Natural killer cell treated with Interleukin-12 subunit alpha and Interleukin-12 subunit beta and Interleukin-15 and Interleukin-18, amount 100 ng/mL, for 72 hours (primary cell): Measurements from ENCODE around the gene DNAH8. TPM values are rescaled to one million over a fixed set of nuclear protein-coding genes. Genes with fewer than 3 reads are reported as not detected.
"Not testable (repeated sequence)": the region's sequence is repeated elsewhere in the genome, so short reads cannot be mapped to it uniquely, and the experiment has no call there.

Experiments used
- ATAC-seq, 2 donors: fragments of 150-1000 bp; cut with Tn5 transposase in 1 of 2; sonication (Bioruptor Pico), chemical (Tn5 transposase) in 1 of 2; 2 replicates each; pipeline ENCODE4 v1.10.0; 2021
- DNase-seq: peaks from one replicate; pipeline ENCODE4 v3.0.0; 2022; ENCODE audit warnings: low spot score
- H3K27ac Mint-ChIP-seq, 2 donors: 1 replicate in 1 of 2; 2 replicates in 1 of 2; pipeline ENCODE4 v1.8.0; 2022; ENCODE audit warnings: mixed read lengths in 2 of 2, mild to moderate bottlenecking in 1 of 2, moderate library complexity in 1 of 2
- H3K27me3 Mint-ChIP-seq, 2 donors: 1 replicate in 1 of 2; 2 replicates in 1 of 2; pipeline ENCODE4 v1.8.0; 2022; ENCODE audit warnings: mixed read lengths in 2 of 2
- H3K36me3 Mint-ChIP-seq: one replicate; pipeline ENCODE4 v1.8.0; 2022; ENCODE audit warnings: mixed read lengths
- H3K4me1 Mint-ChIP-seq, 2 donors: 1 replicate in 1 of 2; 2 replicates in 1 of 2; pipeline ENCODE4 v1.8.0; 2022; ENCODE audit warnings: low read depth in 2 of 2, mixed read lengths in 2 of 2, mild to moderate bottlenecking in 1 of 2
- H3K4me3 Mint-ChIP-seq: one replicate; pipeline ENCODE4 v1.8.0; 2022; ENCODE audit warnings: mixed read lengths
- H3K9me3 Mint-ChIP-seq: 2 replicates; pipeline ENCODE4 v1.8.0; 2022; ENCODE audit warnings: mixed read lengths
- total RNA-seq, 2 donors: library from RNA; stranded (reverse); gene quantifications; one replicate each; pipeline ENCODE4 v1.2.3, GENCODE V29; 2022

DNAH8 gene
- total RNA-seq, 2 donors from 2014 or later: 0.12 to 0.22 TPM

- Mint-ChIP-seq H3K4me3 (no peak overlapping the region), H3K9me3 (no peaks in the 10 kb centered on the region), H3K4me1 (no peaks in the 10 kb centered on the region), H3K27ac (no peak overlapping the region), H3K36me3 (no peaks in the 10 kb centered on the region), H3K27me3 (peaks cover 5 to 7% of the 10 kb centered on the region in 2 donors)
- DNase-seq (no peak), ATAC-seq (no peak)
These were observed 191.5 kb downstream of the DNAH8 start for GRCh38 chr6:38906582-38906981.

- Mint-ChIP-seq H3K4me1 (no peaks in the 10 kb centered on the region), H3K4me3 (no peak overlapping the region), H3K36me3 (no peaks in the 10 kb centered on the region), H3K27ac (no peak overlapping the region), H3K9me3 (no peaks in the 10 kb centered on the region), H3K27me3 (peaks cover 5 to 7% of the 10 kb centered on the region in 2 donors)
- DNase-seq: no peak
- no peak for ATAC-seq
These were observed 192.2 kb downstream of the DNAH8 start for GRCh38 chr6:38907264-38907663.

GRCh38 chr6:38909015-38909730 is 194.1 kb downstream of the DNAH8 start:
- Mint-ChIP-seq H3K4me3 (no peak overlapping the region), H3K9me3 (no peaks in the 10 kb centered on the region), H3K4me1 (no peaks in the 10 kb centered on the region), H3K27me3 (peaks cover under 1 to 6% of the 10 kb centered on the region in 2 donors), H3K36me3 (no peaks in the 10 kb centered on the region), H3K27ac (no peak overlapping the region)
- DNase-seq (no peak), ATAC-seq (no peak)

- Mint-ChIP-seq H3K27ac (no peak overlapping the region), H3K4me3 (no peak overlapping the region), H3K9me3 (no peaks in the 10 kb centered on the region), H3K4me1 (no peaks in the 10 kb centered on the region), H3K27me3 (peaks cover 0 to 2% of the 10 kb centered on the region in 2 donors), H3K36me3 (no peaks in the 10 kb centered on the region)
- DNase-seq (no peak), ATAC-seq (no peak)
These were observed 195.1 kb downstream of the DNAH8 start for GRCh38 chr6:38910207-38910606.

GRCh38 chr6:38912378-38912777 is 197.3 kb downstream of the DNAH8 start:
- H3K4me1 Mint-ChIP-seq: no peaks in the 10 kb centered on the region
- H3K36me3 Mint-ChIP-seq: no peaks in the 10 kb centered on the region
- DNase-seq (no peak), ATAC-seq (no peak)
- H3K9me3 Mint-ChIP-seq: no peaks in the 10 kb centered on the region
- H3K4me3 Mint-ChIP-seq: no peak overlapping the region
- H3K27me3 Mint-ChIP-seq: no peaks in the 10 kb centered on the region
- no peak overlapping the region for H3K27ac Mint-ChIP-seq

GRCh38 chr6:38915205-38915925 is 200.3 kb downstream of the DNAH8 start:
- DNase-seq: no peak
- H3K4me1 Mint-ChIP-seq: no peaks in the 10 kb centered on the region
- no peak overlapping the region for H3K4me3 Mint-ChIP-seq
- H3K9me3 Mint-ChIP-seq: no peaks in the 10 kb centered on the region
- no peaks in the 10 kb centered on the region for H3K36me3 Mint-ChIP-seq
- ATAC-seq: no peak
- no peak overlapping the region for H3K27ac Mint-ChIP-seq
- no peaks in the 10 kb centered on the region for H3K27me3 Mint-ChIP-seq

- H3K27ac Mint-ChIP-seq, ATAC-seq, DNase-seq, H3K36me3 Mint-ChIP-seq, H3K9me3 Mint-ChIP-seq, H3K27me3 Mint-ChIP-seq: not testable (repeated sequence)
- Mint-ChIP-seq H3K4me1 (peaks cover 10 to 13% of the 10 kb centered on the region in 2 donors), H3K4me3 (peak overlapping the region; percentile 38)
These were observed 206.4 kb downstream of the DNAH8 start for GRCh38 chr6:38921540-38921939.

GRCh38 chr6:38924791-38925509 is 209.8 kb downstream of the DNAH8 start:
- Mint-ChIP-seq H3K36me3 (no peaks in the 10 kb centered on the region), H3K27ac (no peak overlapping the region), H3K9me3 (no peaks in the 10 kb centered on the region), H3K4me1 (peaks cover 10 to 13% of the 10 kb centered on the region in 2 donors), H3K4me3 (no peak overlapping the region), H3K27me3 (peaks cover 8 to 11% of the 10 kb centered on the region in 2 donors)
- DNase-seq: no peak
- no peak for ATAC-seq

- Mint-ChIP-seq H3K36me3 (no peaks in the 10 kb centered on the region), H3K4me3 (no peak overlapping the region), H3K9me3 (no peaks in the 10 kb centered on the region), H3K27me3 (peaks cover 17 to 22% of the 10 kb centered on the region in 2 donors), H3K27ac (no peak overlapping the region), H3K4me1 (no peaks in the 10 kb centered on the region)
- ATAC-seq (no peak), DNase-seq (no peak)
These were observed 214.4 kb downstream of the DNAH8 start for GRCh38 chr6:38929560-38929959.

- no peak overlapping the region for H3K27ac Mint-ChIP-seq
- H3K9me3 Mint-ChIP-seq: no peaks in the 10 kb centered on the region
- H3K4me3 Mint-ChIP-seq: no peak overlapping the region
- DNase-seq: no peak
- no peaks in the 10 kb centered on the region for H3K36me3 Mint-ChIP-seq
- H3K4me1 Mint-ChIP-seq: no peaks in the 10 kb centered on the region
- ATAC-seq: no peak
- H3K27me3 Mint-ChIP-seq: peaks cover 11 to 22% of the 10 kb centered on the region in 2 donors
These were observed 218.3 kb downstream of the DNAH8 start for GRCh38 chr6:38933426-38933825.

- no peak for DNase-seq
- no peak for ATAC-seq
- Mint-ChIP-seq H3K27ac (no peak overlapping the region), H3K9me3 (no peaks in the 10 kb centered on the region), H3K36me3 (no peaks in the 10 kb centered on the region), H3K4me1 (no peaks in the 10 kb centered on the region), H3K4me3 (no peak overlapping the region), H3K27me3 (peaks cover 13 to 14% of the 10 kb centered on the region in 2 donors)
These were observed 219.9 kb downstream of the DNAH8 start for GRCh38 chr6:38935051-38935450.

- no peaks in the 10 kb centered on the region for H3K4me1 Mint-ChIP-seq
- H3K27ac Mint-ChIP-seq: no peak overlapping the region
- H3K27me3 Mint-ChIP-seq: peaks cover 6 to 10% of the 10 kb centered on the region in 2 donors
- no peak for DNase-seq
- H3K4me3 Mint-ChIP-seq: no peak overlapping the region
- no peaks in the 10 kb centered on the region for H3K9me3 Mint-ChIP-seq
- ATAC-seq: no peak
- no peaks in the 10 kb centered on the region for H3K36me3 Mint-ChIP-seq
These were observed 222.9 kb downstream of the DNAH8 start for GRCh38 chr6:38937839-38938613.

GRCh38 chr6:38938741-38939140 is 223.6 kb downstream of the DNAH8 start:
- Mint-ChIP-seq H3K4me1 (no peaks in the 10 kb centered on the region), H3K27me3 (peaks cover 8 to 10% of the 10 kb centered on the region in 2 donors), H3K36me3 (no peaks in the 10 kb centered on the region), H3K27ac (no peak overlapping the region), H3K4me3 (no peak overlapping the region), H3K9me3 (no peaks in the 10 kb centered on the region)
- no peak for DNase-seq
- ATAC-seq: no peak
